Suppressor macrophage treated with lipopolysaccharide for 4 hours (primary cell): ENCODE measurements around the gene NPVF.

Experiments
- DNase-seq: peaks from one replicate; pipeline ENCODE4 v3.0.0-alpha.2; 2020

The NPVF gene

GRCh38 chr7:25223206-25223605 lies 5.1 kb downstream of the NPVF start:
- DNase-seq = no peak

DNA sequence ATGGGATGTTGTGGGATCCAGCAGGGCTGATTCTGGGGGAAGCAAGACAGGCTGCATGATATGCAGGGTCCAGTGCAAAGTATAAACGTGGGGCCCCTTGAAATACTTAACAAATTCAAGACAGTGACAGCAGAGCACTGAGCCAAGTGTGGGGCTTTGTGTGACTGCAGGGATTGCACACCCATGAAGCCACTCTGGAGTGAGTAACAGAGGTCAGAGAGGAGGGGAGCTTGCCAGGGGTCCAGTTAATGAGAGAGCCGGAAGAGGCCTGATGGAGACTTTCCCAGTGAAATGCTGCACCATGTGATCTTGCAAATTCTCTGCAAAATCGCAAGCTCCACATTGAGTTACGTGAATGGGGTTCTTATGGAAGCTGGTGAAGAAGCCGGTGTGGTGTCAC lies 5.6 kb downstream of the NPVF start:
- DNase-seq = no peak

- no peak for DNase-seq
Measured at GRCh38 chr7:25221009-25221408, 7.3 kb downstream of the NPVF start.

- no peak for DNase-seq
Measured at GRCh38 chr7:25218191-25218590, 10.1 kb downstream of the NPVF start.

DNA sequence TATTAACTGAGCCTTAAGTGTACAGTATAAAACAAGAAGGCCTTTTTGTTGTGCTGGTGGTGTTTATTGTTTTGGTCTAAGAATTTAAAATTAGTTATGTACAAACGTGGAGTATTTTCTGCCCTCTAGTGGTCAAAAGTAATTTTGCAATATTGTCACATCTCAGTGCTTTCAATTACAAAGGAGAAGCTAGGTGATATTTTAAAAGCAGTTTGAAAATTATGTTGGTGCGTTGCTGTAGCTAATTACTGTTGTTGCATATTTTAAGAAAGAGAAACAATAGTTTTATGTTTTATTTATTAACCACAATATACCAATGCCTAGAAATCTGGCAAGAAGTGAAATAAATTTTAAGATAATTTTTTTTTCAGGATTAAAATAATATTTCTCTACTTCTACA lies 11.4 kb downstream of the NPVF start:
- DNase-seq = peak; percentile 71

DNA sequence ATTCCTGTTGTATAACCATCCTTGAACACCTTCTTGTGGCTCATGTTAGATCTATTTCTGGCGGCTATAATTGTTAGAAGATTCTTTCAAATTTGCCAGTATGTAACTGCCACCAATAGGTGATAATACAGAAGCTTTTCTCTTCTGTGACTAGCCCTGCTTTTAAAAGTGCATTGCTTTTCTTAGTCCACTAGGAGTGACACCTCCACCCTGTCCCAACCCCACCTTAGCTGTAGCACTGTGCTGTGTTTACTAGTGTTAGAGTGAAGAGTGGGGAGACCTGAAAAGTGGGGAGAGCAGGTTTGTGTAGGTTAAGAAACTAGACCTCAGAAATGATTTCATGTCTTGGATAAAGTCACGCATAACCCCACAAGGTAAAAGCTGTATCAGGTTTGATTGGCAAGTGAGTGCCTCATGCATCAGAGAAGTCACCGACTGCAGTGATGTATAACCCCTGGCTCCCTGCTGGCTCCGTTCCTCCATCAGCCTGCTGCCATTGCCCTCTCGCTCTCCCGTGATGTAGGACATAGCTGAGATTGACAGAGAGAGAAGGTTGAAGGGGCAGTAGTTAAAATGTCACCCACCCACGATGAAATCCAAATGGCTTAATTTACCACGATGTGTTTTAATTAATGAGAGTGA lies 12.5 kb downstream of the NPVF start:
- no peak for DNase-seq

DNA sequence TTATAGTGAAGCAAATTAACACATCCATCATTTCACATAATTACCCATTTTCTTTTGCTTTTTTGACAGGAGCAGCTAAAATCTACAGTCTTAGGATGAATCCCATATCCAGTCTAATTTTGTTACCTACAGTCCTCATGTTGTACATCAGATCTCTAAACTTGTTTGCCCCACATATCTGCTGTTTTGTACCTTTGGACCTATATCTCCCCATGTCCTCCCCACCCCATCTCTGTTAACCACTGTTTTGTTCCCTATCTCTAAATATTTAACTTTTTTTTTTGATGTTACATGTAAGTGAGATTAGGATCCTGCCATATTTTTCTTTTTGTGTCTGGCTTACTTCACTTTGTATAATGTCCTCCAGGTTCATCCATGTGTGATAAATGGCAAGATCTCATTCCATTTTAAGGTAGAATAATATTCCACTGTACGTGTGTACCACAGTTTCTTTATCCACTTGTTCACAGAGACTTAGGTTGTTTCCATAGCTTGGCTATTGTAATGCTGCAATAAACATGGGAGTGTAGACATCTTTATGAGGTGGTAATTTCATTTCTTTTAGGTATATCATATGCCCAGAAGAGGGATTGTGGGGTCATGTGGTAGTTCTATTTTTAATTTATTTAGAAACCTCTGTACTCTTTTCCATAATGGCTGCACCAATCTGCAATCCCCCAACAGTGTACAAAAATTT lies 19.6 kb downstream of the NPVF start:
- no peak for DNase-seq

GRCh38 chr7:25207887-25208286 lies 20.4 kb downstream of the NPVF start:
- no peak for DNase-seq

GRCh38 chr7:25206765-25207164 lies 21.5 kb downstream of the NPVF start:
- DNase-seq = no peak

DNA sequence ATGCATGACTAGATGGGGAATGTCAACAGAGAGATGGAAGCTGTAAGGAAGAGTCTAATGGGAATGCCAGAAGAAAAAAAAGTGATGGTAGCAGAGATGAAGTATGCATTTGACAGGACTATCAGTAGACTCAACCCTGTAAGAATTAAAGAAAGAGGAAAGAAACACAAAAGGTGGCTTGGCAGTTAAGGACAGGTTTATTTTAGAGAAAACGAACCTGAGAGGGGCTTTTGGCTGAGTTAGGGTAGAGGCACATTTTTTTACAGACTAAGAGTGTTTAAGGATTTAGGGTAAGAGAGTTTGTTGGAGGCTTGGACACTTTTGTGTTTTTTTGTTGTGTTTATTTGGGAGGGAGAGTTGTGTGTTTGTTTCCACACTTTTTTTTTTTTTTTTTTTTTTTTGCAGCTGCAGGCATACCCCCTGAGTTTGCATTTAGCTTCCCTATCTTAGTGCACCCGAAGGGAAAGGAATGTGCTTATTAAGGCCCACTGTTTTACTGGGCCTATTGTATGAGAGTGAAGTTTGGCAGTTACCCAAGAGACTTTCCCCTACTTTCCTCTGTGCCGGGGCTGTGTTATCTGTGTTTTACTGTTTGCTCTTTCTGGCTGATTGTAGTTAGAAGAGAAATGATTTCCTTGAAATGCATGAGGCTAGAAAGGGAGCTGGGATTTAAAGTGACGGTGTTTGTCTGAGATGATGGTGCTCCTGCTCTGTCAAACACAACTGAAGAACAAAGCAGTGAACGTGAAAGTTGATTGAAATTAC lies 32.0 kb downstream of the NPVF start:
- no peak for DNase-seq

- DNase-seq = no peak
Measured at GRCh38 chr7:25194036-25194435, 34.2 kb downstream of the NPVF start.

DNA sequence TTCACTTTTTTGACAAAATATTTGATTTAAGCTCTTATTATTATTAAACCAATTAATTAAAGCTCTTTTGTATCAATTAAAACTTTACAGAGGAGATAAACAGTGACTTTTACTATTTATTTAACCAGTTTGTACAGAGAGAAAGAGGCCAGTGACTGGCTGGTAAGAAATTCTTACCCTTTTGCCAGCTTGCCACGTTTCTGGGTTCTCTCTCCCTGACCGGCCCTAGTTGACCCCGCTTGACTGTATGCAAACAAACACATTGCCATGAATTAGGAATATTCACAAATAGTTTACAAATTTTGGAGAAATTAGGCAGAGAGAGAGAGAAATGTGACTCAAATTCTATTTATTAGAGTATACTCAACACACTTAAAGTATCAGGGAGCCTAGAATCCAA lies 36.2 kb downstream of the NPVF start:
- DNase-seq = no peak

- DNase-seq = no peak
Measured at GRCh38 chr7:25189197-25189596, 39.1 kb downstream of the NPVF start.

- no peak for DNase-seq
Measured at GRCh38 chr7:25187932-25188331, 40.4 kb downstream of the NPVF start.

GRCh38 chr7:25186436-25186835 lies 41.9 kb downstream of the NPVF start:
- DNase-seq = no peak

- DNase-seq = no peak
Measured at GRCh38 chr7:25181532-25181931, 46.8 kb downstream of the NPVF start.

DNA sequence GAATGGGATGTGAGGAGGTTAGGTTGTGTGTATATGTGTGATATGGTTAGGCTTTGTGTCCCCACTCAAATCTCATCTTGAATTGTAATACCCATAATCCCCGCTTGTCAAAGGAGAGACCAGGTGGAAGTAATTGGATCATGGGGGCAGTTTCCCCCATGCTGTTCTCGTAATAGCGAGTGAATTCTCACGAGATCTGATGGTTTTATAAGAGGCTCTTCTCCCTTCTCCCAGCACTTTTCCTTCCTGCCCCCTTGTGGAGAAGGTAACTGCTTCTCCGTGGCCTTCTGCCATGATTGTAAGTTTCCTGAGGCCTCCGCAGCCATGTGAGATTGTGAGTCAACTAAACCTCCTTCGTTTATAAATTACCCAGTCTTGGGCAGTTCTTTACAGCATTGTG lies 47.3 kb downstream of the NPVF start:
- no peak for DNase-seq

DNA sequence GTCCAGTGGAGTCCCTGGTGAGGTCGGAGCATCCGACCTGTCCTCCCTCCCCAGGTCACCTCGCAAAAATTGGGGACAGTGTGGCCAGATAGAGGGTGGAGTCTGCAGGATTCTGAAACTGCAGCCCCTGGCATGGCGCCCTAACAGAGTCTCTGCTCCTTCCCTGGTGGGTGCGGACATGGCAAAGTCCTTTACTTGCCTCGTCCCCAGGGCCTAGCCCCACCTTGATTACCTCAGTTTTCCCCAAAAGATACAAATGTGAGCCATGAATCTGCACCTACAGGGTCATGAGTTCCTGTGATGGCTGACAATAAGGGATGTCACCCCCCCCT lies 47.7 kb downstream of the NPVF start:
- DNase-seq = no peak

- DNase-seq = peak; percentile 98
Measured at GRCh38 chr7:25179771-25180591, 48.3 kb downstream of the NPVF start.

- no peak for DNase-seq
Measured at GRCh38 chr7:25179325-25179724, 49.0 kb downstream of the NPVF start.
